ENCODE measurements around the gene HMOX2.

The HMOX2 gene

GRCh38 chr16:4522051-4522581 is 45.9 kb downstream of the HMOX2 start:
- TF ChIP-seq CTCF (IDR thresholded peaks at IDR 0.05; ENCODE audit: unreplicated experiment in 3 of 3): no peak
- Mint-ChIP-seq H3K9me3 (no peaks in the 10 kb centered on the region), H3K36me3 (ENCODE audit: low read depth) (peaks cover 7% of the 10 kb centered on the region), H3K27ac (peak overlapping the region; percentile 15 to 79 (median 70)), H3K4me3 (no peak overlapping the region), H3K4me1 (peaks cover 35% of the 10 kb centered on the region), H3K27me3 (ENCODE audit: low read depth) (peaks cover 4% of the 10 kb centered on the region)

GRCh38 chr16:4523686-4524085 is 47.5 kb downstream of the HMOX2 start:
- H3K4me3 Mint-ChIP-seq: no peak overlapping the region
- H3K27me3 Mint-ChIP-seq (ENCODE audit: low read depth): peaks cover 4% of the 10 kb centered on the region
- H3K27ac Mint-ChIP-seq: peak overlapping the region in 1 of 3 experiments; percentile 70
- peaks cover 39% of the 10 kb centered on the region for H3K4me1 Mint-ChIP-seq
- H3K9me3 Mint-ChIP-seq: no peaks in the 10 kb centered on the region
- H3K36me3 Mint-ChIP-seq (ENCODE audit: low read depth): peaks cover 7% of the 10 kb centered on the region
- no peak for TF ChIP-seq CTCF (IDR thresholded peaks at IDR 0.05; ENCODE audit: unreplicated experiment in 3 of 3)

- H3K27ac Mint-ChIP-seq: no peak overlapping the region
- peaks cover 47% of the 10 kb centered on the region for H3K4me1 Mint-ChIP-seq
- H3K36me3 Mint-ChIP-seq (ENCODE audit: low read depth): peaks cover 7% of the 10 kb centered on the region
- no peak for TF ChIP-seq CTCF (IDR thresholded peaks at IDR 0.05; ENCODE audit: unreplicated experiment in 3 of 3)
- H3K4me3 Mint-ChIP-seq: no peak overlapping the region
- H3K27me3 Mint-ChIP-seq (ENCODE audit: low read depth): peaks cover 4% of the 10 kb centered on the region
- no peaks in the 10 kb centered on the region for H3K9me3 Mint-ChIP-seq
These were observed 48.4 kb downstream of the HMOX2 start for GRCh38 chr16:4524571-4524970.

GRCh38 chr16:4525069-4525468 is 48.9 kb downstream of the HMOX2 start:
- H3K27me3 Mint-ChIP-seq (ENCODE audit: low read depth): peaks cover 4% of the 10 kb centered on the region
- no peak for TF ChIP-seq CTCF (IDR thresholded peaks at IDR 0.05; ENCODE audit: unreplicated experiment in 3 of 3)

GRCh38 chr16:4525634-4526277 is 49.6 kb downstream of the HMOX2 start:
- Mint-ChIP-seq H3K9me3 (no peaks in the 10 kb centered on the region), H3K36me3 (ENCODE audit: low read depth) (peaks cover 7% of the 10 kb centered on the region), H3K4me3 (no peak overlapping the region), H3K27ac (no peak overlapping the region), H3K4me1 (peaks cover 53% of the 10 kb centered on the region), H3K27me3 (ENCODE audit: low read depth) (peaks cover 4% of the 10 kb centered on the region)
- no peak for TF ChIP-seq CTCF (IDR thresholded peaks at IDR 0.05; ENCODE audit: unreplicated experiment in 3 of 3)

More at GRCh38 chr16:4525069-4525468, 48.9 kb downstream of the HMOX2 start:
- H3K27ac Mint-ChIP-seq: no peak overlapping the region
- no peak overlapping the region for H3K4me3 Mint-ChIP-seq
- peaks cover 7% of the 10 kb centered on the region for H3K36me3 Mint-ChIP-seq (ENCODE audit: low read depth)
- peaks cover 52% of the 10 kb centered on the region for H3K4me1 Mint-ChIP-seq
- no peaks in the 10 kb centered on the region for H3K9me3 Mint-ChIP-seq
